COR-L47 (cell line): ENCODE measurements around the gene LRRC74A.

ENCODE experiments used
- DNase-seq: peaks from one replicate; lab custom pipeline; 2025; lab: John Stamatoyannopoulos, UW

The LRRC74A gene

DNA sequence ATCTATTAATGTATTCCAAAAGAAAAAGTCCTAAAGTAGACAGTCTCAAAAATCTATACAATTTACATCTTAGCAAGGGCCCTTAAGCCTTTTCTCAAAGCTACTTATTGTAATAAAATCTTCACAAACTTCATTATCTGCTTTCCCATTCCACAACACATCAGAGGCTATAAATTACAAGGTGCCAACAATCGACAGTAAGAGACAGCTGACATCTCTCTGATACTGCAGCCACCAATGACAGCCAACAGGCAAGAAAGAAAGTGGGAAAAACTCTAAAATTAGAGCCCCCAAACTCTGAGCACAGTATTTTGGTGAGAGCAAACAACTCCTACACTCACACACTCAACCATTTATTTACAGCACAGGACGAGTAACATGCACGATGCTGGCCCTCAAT, 15.7 kb upstream of the LRRC74A start:
- no peak for DNase-seq

GRCh38 chr14:76810953-76811400, 15.2 kb upstream of the LRRC74A start:
- DNase-seq = peak; percentile 8

- DNase-seq = no peak
Observed at GRCh38 chr14:76811561-76811960, 14.6 kb upstream of the LRRC74A start.

- DNase-seq = no peak
Observed at GRCh38 chr14:76812093-76812421, 14.2 kb upstream of the LRRC74A start.

GRCh38 chr14:76812422-76813383, 13.5 kb upstream of the LRRC74A start, which contains the start of gene ANGEL1:
Gene ANGEL1, minus strand, starts transcription at chr14:76812882. Its CDS starts 55 bp downstream, at chr14:76812827.
- peak; percentile 96 for DNase-seq

DNA sequence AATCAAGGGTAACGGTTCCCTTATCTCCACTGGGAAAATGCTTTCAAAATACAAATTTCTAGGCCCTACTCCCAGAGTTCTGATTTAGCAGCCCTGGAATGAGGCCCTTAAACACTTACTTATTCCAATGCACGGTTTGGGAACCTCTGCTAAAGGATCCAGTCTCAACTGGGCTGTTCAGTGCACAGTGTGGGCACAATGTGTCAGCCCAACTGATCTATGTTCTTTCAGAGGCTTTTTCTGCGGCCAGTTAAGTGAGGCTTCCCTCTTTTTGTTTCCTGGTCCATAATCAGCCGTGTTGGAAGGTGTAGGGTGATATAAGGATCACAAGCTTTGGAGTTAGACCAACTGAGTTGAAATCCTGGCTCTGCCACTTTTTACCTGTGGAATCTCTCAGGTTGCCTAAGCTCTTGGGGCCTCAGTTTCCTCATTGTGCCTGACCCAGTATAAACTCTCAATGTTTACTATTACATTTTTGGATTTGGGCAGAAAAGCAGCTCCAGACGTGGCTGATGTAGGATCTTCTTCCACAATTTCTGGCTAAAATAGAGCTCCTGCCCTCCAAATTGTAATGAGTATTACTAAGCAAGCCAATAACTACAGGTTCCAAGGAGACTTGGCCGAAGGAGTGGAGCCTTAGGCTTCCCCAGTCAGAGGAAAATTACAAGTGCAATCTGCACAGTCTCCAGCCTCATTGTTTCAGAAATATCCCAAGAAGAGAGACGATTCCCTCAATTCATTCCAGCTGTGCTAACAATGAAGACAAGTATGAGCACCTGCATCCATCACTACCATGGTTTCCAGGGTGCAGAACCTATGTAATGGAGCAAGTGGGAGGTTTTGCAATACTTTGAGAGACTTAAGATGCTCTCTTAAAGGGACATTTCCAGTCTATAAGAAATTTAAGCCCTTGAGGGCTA, 11.2 kb upstream of the LRRC74A start:
- DNase-seq = no peak

- no peak for DNase-seq
Observed at GRCh38 chr14:76820700-76821099, 5.5 kb upstream of the LRRC74A start.

DNA sequence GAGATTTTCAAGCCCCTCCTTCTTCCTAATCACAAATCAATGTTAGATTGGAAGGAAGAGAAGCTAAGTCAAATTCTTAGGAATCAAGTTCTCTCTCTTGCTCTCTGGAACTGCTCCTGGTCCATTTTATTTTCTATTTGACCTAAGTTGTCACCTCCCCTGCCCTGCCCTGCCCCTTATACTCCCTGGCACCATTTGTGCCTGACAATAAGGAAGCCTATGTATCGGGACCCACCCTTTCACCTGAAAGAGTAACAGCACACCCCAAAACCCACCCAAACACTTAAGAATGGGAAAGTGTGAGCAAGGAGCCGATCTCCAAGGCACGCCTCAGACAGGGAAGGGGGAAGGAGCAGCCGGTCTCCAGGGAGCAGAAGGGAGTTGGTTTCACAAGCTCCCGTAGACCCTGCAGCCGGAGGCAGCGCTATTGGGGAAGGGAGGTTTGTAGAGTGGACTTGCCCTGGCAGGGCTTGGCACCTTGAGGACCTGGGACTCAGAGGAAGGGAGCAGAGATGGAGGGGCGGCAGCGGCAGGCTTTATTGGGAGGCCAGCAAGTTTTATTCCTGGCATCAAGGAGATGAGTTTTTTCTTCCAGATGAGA, 1.6 kb downstream of the LRRC74A start:
- DNase-seq = no peak

DNA sequence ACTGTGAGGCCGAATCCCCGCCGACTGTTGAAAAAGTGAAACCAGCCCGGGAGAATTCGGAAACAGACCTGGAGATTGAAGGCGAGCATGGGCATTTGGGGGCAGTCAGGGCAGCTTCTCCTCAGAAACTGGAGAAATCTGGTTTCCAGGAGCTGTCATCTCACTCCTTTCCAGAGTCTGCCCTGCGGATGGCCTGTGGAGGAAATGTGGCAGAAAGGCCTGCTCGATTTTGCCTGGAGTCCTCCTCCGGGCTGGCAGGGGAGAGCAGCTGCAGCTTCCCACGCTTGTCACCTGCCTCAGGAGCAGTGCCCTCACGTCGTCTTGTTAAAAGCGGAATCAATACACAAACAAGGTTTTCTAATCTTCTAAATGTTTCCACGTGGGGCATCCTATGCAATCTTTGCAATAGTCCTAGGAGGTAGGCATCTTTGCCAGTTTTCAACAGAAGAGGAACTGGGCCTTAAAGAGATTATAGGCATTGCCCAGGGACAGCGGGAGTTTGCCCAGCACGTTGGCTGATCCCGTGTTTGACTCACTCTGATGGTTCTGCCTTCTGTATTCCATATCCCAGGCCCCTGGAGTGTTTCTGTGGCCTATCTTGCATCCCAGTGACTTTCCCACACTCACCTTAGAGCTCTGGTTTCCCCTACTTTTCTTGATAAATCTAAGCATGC, 2.3 kb downstream of the LRRC74A start:
- no peak for DNase-seq

DNA sequence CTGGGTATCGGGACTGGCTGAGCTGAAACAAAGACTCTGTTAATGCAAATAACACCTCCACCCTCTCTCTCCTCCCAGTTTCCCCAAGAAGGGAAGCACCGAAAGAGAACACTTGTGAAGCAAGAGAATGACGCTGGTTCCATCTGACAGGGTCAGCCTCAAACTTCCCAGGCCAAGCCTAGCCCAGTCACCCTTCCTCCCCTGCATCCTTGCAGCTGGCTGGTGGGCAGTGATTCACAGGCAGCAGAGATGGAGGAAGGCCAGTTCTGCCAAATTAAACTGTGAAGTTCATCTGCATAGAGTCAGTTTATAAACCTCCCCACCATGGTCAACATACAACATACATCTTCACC, 2.8 kb downstream of the LRRC74A start:
- DNase-seq = no peak

GRCh38 chr14:76829650-76830421, 3.6 kb downstream of the LRRC74A start:
- no peak for DNase-seq

DNA sequence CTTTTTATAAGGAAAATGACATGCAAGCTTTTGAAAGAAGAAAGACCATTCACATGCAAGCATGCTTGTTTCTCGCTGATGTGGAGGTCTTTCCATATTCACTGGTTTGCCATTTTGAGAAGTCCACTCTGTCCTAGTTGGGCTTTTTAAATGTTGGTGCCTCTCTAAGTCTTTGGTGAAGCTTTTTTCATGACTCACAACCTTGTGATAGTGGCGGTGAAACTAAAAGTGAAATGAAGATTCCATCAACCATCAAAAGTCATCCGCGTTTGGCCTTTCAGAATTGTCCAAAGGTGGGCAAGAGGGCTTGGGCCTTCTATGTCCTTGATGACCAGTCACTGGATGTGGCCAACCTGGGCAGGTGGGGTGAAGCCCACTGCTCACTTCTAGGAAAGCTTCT, 4.3 kb downstream of the LRRC74A start:
- no peak for DNase-seq

DNA sequence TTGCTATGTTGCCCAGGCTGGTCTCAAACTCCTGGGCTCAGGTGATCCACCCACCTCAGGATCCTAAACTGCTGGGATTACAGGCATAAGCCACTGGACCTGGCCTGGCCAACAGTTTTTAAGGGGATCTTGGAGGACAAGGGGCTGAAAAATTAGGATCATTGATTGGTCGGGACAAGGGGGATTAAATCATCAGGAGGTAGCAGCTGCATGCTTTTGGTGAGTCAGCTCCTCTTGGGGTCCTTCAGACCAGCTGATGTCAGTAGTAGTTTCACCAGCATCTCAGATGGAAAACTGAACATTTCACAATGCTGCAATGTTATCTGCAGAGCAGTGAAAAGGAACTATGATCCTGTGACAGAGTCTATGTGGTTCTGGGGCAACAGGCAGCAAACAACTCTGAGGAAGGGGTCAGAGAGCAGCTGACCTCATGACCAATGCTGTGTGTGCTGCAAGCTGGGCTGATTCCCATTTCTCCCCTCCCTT, 6.3 kb downstream of the LRRC74A start:
- no peak for DNase-seq

- DNase-seq = no peak
Observed at GRCh38 chr14:76833011-76833410, 6.8 kb downstream of the LRRC74A start.

GRCh38 chr14:76834241-76834661, 8.0 kb downstream of the LRRC74A start:
- DNase-seq = no peak

- no peak for DNase-seq
Observed at GRCh38 chr14:76836029-76836630, 9.9 kb downstream of the LRRC74A start.

DNA sequence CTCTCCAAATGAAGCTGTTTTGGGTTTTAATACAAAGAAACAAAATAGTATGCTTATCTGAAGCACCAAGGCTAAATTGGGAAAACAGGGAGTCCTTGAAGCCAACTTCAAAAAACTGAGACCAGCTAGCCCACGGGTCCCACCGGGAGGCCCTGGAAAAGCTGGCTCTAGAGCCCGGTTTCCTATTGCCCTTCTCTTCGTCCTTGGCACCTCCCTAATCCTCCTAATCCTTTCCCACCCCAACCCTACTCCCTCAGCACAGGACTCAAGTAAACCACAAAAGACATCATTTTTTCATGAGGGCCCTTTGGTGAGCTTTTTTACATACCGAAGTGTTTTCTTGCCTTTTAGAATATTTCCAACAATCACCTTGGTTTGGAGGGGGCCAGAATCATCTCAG, 11.3 kb downstream of the LRRC74A start:
- no peak for DNase-seq

- DNase-seq = no peak
Observed at GRCh38 chr14:76842414-76842813, 16.2 kb downstream of the LRRC74A start.

- DNase-seq = no peak
Observed at GRCh38 chr14:76844223-76844622, 18.0 kb downstream of the LRRC74A start.

DNA sequence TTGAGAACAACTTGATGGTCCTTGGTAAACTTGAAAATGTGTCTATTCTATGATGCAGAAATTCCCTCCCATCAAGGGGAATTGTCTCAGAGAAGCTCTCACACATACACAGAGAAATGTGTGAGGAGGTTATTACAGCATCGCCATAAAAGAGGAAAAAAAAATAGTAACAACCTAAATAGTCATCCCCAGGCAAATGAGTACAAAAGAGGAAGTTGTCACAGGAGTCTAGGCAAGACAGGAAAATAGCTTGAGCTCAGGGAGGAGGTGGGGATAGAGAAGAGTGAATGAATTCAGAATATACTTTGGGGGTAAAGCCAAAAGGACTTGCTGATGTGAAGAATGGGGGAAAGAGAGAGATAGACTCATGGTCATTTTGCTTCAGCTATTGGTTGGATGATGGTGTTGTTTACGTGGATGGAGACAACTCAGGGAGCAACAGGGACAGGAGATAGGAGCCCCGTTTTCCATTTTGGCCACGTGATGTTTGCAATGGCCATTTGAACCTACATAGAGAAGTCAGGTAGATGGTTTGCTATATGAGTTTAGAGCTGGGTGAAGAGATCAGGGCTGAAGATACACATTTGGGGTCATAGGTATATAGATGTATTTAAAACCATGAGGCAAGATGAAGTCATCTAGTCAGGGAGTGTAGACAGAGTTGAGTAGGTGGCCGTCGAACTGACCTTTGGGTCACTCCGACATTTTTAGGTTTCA, 20.3 kb downstream of the LRRC74A start:
- DNase-seq = no peak
